ENCODE data around the gene MYL6.

- TF ChIP-seq, protein P1, sequence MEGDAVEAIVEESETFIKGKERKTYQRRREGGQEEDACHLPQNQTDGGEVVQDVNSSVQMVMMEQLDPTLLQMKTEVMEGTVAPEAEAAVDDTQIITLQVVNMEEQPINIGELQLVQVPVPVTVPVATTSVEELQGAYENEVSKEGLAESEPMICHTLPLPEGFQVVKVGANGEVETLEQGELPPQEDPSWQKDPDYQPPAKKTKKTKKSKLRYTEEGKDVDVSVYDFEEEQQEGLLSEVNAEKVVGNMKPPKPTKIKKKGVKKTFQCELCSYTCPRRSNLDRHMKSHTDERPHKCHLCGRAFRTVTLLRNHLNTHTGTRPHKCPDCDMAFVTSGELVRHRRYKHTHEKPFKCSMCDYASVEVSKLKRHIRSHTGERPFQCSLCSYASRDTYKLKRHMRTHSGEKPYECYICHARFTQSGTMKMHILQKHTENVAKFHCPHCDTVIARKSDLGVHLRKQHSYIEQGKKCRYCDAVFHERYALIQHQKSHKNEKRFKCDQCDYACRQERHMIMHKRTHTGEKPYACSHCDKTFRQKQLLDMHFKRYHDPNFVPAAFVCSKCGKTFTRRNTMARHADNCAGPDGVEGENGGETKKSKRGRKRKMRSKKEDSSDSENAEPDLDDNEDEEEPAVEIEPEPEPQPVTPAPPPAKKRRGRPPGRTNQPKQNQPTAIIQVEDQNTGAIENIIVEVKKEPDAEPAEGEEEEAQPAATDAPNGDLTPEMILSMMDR (IDR thresholded peaks at IDR 0.05) = peak; percentile 11
- no peak for TF ChIP-seq EZH2 (IDR thresholded peaks at IDR 0.05)
- no peak for TF ChIP-seq EZH2phosphoT487 (IDR thresholded peaks at IDR 0.05)
Observed at GRCh38 chr12:56127888-56128669, 30.1 kb upstream of the MYL6 start, which contains the start of gene ESYT1.

All from neural progenitor cell (in vitro differentiated cells).